GM19395 (cell line): ENCODE results near the gene WDFY4.

Experiments used
- ATAC-seq: cut with Tn5 transposase; IDR thresholded peaks from one replicate; pipeline ENCODE4 v1.9.1; 2021; ENCODE audit warnings: mild to moderate bottlenecking, moderate library complexity; ENCODE audit not compliant: unreplicated experiment

The WDFY4 gene

GRCh38 chr10:48768144-48768766, 83.6 kb downstream of the WDFY4 start:
- no peak for ATAC-seq

GRCh38 chr10:48768926-48769325, 84.3 kb downstream of the WDFY4 start:
- no peak for ATAC-seq

- ATAC-seq, result no peak
Measured at GRCh38 chr10:48769706-48770435, 85.2 kb downstream of the WDFY4 start.

DNA sequence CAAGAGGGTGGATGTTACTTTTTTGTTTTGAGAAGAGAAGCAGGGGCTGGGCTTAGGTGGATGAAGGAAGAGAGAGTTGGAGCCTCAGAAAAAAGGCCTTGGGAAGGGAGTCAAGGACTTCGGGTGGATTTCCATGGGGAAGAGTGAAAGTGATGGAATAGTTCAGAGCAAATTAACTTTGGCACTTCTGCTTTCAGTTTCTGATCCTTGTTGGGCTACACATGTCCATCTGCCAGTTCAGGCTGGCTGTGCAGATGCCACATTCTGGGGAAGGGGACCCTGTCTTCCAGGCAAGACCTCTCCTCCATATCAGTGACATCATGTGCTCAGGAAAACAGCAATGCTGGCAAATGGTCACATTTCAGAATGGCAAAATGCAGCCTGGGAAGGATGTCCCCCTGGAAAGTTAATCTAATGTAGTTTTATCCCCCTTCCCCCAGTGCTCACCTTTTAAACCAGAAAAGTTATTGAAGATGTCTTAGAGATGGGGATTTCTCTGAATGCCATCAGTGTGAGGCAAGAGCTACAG, 86.0 kb downstream of the WDFY4 start:
- no peak for ATAC-seq

DNA sequence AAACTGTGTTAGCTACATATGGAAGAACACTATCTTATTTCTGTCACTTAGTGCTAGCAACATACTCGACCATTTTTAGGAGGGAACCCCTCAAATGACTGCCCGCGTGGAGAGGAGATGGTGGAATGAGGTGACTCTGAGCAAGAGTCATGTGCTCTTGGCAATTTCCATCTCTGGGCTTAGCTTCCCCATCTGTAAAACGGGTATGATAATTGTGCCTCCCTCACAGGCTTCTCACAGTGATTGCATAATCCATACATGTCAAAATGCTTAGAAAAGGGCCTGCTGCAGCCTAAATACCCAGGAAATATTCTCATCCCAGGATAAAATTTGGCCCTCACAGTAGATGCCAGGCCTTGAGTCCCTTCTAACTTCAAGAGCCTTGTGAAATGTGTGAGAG, 86.6 kb downstream of the WDFY4 start:
- ATAC-seq, result no peak

GRCh38 chr10:48772059-48772458, 87.4 kb downstream of the WDFY4 start:
- ATAC-seq, result no peak

DNA sequence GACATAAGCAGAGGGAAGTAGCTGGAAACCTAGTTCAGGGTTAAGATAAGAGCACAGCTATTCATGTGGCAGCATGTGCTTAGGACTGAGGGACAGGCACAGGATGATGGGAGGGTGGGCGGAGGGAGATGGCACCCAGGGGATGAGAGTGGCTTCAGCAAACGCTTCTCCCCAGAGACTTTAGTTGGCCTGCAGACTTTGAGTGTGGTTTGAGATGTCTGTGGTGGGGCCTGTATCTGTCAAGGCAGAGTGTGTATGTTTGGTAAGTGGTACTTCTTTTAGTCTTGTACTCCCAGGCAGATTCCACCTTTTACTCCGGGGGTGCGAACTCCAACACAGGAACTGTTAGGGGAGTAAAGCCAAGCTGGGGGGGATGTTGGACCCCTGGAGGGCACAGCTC, 88.9 kb downstream of the WDFY4 start:
- no peak for ATAC-seq

- ATAC-seq, result no peak
Measured at GRCh38 chr10:48774416-48775205, 89.9 kb downstream of the WDFY4 start.

- ATAC-seq, result no peak
Measured at GRCh38 chr10:48775206-48775517, 90.5 kb downstream of the WDFY4 start.

DNA sequence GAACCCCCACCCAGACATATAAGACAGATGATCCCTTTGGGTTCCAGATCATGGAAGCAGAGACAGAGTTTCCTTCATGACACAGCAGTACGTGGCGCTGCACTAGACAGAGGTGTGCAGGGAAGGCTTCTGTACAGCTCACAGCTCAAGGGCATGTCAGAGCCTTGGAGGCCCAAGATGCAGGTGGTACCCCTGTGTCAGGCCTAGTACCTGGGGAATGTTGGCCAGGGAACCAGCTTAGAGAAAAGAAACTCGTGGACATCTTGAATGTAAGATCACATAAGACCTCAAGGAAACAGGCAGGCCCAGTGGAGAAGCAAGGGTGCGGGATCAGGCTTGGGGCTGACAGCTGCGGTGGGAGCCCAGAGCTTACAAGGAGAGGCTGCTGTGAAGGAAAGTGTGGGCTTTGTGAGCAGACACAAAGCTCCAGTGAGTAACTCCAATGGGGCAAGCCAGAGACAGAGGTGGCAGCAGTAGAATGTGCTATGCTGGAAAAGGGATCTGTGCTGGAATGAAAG, 91.4 kb downstream of the WDFY4 start:
- no peak for ATAC-seq

- no peak for ATAC-seq
Measured at GRCh38 chr10:48776528-48776927, 91.9 kb downstream of the WDFY4 start.

GRCh38 chr10:48777110-48777509, 92.4 kb downstream of the WDFY4 start:
- ATAC-seq, result no peak

DNA sequence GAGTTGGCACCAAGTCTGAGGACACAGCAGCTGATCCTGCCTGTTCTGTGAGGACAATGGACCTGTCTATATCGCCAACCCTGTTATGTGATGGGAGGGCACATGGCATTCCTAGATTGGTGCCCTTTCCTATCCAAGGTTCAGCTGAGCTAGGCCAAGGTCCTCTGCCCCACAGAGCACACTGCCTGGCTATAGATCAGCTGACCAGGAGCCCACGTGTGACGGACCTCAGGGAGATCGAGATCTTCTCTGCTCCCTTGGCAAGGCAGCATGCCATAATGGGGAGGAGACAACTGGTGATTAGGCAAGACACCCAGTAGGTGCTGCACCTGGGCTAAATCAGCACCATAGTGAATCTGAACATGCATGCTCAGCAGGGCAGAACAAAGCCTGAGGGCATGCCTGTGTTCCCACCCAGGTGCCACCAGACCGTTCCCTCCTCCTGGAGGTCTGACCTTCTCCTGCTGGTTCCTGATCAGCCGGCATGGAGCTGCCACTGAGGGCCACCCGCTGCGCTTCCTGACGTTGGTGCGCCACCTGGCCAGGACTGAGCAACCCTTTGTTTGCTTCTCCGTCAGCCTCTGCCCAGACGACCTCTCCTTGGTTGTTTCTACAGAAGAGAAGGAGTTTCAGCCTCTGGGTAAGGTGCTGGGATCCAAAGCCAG, 93.7 kb downstream of the WDFY4 start:
- no peak for ATAC-seq

DNA sequence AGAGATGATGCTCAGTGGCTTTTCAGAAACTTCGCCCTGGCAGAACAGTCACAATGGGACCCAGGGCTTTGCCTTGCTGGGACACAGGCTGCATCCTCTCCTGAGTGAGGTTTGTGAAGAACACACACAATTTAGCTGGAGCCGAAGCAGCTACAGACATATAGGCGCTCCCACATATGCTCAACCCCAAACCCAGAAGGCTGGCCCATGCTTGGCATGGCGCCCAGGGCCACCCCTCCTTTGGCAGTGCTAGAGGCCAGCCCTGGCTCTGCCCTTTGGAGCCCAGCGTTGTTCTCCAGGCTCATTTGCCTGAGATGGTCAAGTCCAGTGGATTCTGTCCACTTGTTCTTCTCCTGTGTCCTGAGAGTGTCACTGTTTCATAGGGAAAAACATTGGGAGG, 94.4 kb downstream of the WDFY4 start:
- no peak for ATAC-seq

DNA sequence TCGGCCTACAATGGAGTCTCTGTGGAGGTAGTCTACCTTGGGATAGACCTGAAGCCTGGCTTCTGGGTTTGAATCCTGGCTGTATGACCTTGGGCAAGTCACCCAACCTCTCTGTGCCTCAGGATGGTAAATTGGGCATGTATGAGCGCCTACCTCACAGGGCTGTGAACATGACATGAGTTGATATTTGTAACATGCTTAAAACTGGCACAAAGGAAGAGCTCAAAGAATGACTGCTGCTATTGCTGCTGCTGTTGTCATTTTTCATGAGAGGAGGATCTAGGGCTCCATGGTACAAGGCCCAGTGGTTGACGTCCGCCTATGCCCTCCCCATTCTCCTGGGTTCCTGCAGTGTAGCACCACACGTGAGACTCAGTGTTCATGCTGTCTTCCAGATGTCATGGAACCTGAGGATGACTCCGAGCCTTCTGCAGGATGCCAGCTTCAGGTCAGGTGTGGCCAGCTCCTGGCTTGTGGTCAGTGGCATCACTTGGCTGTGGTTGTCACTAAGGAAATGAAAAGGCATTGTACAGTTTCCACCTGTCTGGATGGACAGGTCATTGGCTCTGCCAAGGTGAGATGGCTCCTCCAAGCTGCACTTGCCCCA, 95.0 kb downstream of the WDFY4 start:
- ATAC-seq, result no peak

GRCh38 chr10:48780341-48780740, 95.7 kb downstream of the WDFY4 start:
- ATAC-seq, result no peak

GRCh38 chr10:48782386-48782785, 97.7 kb downstream of the WDFY4 start:
- ATAC-seq, result no peak

- no peak for ATAC-seq
Measured at GRCh38 chr10:48784031-48784430, 99.4 kb downstream of the WDFY4 start.

DNA sequence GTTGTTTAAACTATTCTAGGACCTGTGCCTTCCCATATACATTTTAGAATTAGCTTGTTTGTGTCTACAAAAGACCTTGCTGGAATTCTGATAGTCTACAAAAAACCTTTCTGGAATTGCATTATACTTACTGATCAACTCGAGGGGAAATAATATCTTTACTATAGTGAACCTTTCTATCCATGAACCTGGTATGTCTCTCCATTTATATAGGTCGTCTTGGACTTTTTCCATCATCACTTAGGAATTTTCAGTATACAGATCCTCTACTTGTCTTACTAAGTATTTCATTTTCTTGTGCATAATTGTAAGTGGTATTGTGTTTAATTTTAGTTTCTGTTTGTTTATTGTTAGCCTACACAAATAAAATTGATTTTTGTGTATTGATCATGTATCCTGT, 101.1 kb downstream of the WDFY4 start:
- no peak for ATAC-seq

GRCh38 chr10:48786606-48787282, 102.1 kb downstream of the WDFY4 start:
- no peak for ATAC-seq
